OCI-LY3 (cell line): ENCODE measurements around the gene GPHN.

Experiments used
- CTCF ChIP-seq: fragments of 200-600, 300-600 bp; sonication (generic); IDR thresholded peaks from 2 replicates; pipeline ENCODE4 v1.5.1; 2014; ENCODE audit warnings: antibody characterized with exemption, low read length, low read depth
- EZH2phosphoT487 ChIP-seq: fragments of 200-600 bp; shearing (Covaris generic); IDR thresholded peaks from 2 replicates; pipeline ENCODE4 v1.6.1; 2018; ENCODE audit warnings: antibody characterized with exemption, mixed run types, low read depth

GRCh38 chr14:66974397-66975025 lies 466.6 kb downstream of the GPHN start:
- no peak for TF ChIP-seq CTCF
- TF ChIP-seq EZH2phosphoT487: no peak
